ENCODE data around the gene ZC3H12D.
"Not testable (repeated sequence)": the region's sequence is repeated elsewhere in the genome, so short reads cannot be mapped to it uniquely, and the experiment has no call there.

The ZC3H12D gene

DNA sequence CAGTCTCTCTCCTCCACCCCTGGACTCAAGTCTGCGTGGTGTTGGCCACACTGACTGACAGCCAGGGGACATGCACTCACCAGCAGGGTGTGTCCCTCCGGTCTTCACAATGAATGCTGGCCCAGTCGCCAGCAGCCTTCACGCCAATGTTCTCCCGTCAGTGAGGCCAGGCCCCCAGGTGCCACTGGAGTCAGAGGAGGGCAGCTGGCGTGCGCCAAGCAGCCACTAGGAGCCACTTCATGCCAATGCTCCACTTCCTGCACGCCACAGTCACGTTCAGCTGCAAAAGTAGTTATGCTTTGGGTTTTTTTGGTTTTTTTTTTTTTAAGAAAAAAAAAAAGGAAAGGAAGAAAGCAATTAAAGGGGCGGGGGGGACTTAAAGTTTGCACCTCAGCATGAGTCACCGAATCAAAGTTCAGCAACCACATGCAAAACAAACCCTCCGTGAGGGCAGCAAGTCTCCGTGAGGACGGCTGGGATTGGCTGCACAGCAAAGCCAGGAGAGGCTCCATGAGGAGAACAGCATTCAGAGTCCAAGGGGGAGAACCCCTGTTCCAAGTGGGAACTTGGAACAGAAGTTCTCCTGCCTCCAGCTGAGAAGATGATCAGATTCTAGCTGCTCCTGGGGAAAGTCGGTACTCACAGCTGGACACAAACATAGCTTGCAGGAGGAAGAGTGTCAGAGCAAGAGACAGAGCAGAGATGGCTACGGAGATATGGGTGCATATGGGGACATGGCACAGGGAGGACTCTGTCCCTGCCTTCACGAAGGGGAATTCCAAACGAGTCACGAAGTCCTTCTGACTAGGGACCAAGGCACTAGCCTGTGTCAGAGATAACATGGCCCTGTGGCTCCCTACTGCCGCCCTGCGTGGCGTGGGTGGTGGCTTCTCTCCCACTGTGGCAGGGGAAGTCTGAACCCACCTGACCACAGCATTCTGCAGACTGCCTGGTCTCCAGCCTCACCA is at the start of gene ZC3H12D:
TSS of gene ZC3H12D (minus strand) at position 282 of the 968 bp plus-strand sequence. CDS start 10,471 bp downstream, outside the sequence.
- DNase-seq: no peak

DNA sequence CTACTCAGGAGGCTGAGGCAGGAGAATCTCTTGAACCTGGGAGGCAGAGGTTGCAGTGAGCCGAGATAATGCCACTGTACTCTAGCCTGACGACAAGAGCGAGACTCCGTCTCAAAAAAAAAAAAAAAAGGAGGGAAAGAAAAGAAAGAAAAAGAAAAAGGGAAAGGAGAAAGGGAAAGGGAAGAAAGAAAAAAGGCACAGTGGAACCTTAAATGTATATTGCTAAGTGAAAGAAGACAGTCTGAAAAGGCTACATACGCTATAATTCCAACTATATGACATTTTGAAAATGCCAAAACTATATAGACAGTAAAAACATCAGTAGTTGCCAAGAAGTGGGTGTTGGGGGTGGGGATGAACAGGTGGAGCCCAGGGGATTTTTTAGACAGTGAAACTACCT is 44.8 kb upstream of the ZC3H12D start:
- no peak for DNase-seq

DNA sequence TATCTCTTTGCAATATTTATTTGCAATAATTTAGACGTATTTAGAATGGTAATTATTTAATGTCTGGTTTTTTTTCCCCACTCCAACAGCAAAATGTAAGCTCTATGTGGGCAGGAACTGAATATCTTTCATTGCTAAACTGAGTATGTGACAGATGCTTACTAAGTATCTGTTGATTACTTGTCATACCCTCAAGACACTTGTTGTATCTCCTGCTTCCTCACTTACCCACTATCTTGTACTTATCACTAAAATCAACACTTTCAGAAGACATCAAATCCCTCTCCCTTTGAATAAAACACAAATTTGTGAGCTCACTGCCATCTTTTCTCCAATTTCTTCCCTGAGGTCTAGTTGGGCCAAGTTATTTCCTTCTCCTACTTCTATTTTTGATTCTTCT is 30.7 kb upstream of the ZC3H12D start:
- no peak for DNase-seq

DNA sequence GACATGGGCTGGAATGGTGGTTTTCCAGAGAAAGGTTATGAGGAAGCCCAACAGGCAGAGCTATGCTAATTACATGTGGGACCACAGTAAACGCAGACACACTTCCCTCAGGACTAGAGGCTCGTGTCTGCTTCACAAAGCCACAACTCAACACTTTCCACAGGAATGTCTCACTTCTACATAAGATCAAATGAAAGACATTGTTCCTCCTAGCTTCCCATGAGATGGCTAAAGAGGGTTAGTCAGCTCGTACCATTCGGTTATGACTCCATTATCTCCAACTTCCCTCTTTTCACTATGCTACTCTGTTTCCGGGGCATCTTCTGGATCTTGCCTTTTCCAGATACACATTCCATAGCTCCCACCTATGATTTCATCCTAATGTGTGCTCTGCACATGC is 29.1 kb upstream of the ZC3H12D start:
- no peak for DNase-seq

DNA sequence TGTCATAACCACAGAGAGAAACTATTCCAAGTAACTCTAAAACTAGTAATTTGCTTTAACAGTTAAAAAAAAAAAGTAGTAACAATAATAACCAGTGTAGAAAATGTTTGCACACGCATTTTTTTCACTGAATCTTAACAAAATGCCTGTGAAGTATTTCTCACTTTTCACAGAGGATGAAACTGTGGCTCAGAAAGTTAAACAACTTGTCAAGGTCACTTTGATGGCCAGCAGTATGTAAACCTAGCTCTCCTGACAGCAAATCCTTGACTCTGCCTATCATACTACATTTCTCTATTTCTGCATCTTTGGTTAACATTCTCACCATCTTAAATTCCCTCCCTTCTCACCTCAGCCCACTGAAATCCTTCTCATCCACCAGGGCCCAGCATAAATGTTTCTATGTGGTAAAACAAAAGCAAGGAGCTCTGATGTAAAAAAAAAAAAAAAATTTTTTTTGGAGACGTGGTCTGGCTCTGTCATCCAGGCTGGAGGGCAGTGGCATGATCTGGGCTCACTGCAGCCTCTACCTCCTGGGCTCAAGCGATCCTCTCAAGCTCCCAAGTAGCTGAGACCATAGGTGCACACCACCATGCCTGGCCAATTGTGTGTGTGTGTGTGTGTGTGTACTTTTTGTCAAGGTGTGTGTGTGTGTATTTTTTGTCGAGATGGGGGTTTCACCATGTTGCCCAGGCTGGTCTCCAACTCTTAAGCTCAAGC is 26.1 kb upstream of the ZC3H12D start:
- no peak for DNase-seq

DNA sequence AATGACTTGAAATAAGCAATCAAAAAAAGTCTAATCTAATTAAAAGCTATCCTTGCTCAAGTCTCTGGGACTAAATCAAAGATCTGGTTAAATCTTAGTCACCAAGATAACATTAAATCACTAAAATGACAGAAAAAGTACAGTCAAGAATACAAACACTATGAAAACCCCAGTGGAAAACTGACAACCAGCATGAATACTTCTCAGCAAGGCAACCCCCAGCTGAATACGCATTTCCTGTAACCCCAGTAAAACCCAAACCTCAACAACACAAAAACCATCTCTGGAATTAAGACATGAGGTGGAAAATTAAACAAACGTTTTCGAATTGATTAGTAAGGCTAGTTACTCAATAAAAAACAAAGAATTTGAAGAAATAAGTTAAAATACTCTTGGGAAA is 23.7 kb upstream of the ZC3H12D start:
- DNase-seq: no peak

DNA sequence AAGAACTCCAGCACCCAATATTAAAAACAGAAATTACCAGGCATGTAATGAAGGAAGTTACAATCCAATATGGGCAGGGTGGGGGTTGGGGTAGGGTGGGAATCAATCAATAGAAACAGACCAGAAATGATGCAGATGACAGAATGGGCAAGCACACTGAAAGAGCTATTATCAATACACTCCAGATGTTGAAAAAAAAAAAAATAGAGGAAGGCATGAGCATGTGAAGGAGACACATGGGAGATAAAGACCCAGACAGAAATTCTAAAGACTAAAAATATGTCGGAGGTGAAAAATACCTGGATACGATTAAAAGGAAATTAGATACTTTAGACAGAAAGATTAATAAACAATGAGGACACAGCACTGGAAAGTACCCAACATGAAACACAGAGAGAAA is 19.1 kb upstream of the ZC3H12D start:
- DNase-seq: no peak

DNA sequence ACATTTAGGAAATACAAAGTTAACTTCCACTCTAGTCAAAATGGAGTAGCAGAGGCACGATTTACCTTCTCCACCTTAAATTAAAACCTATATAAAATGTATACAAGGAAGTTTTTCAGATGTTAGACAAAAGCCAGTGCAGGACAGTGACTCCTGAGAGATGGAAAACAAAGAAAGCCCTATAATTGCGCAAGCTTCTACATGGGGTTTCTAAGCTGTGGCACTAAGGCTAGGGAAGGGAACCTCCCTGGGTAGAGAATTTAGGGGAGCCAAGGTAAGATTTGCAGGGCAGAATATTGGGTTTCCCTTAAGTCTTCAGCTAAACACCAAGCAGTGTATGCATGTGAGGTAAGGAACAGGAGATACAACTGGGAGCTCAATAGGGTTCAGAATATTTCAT is 18.5 kb upstream of the ZC3H12D start:
- no peak for DNase-seq

DNA sequence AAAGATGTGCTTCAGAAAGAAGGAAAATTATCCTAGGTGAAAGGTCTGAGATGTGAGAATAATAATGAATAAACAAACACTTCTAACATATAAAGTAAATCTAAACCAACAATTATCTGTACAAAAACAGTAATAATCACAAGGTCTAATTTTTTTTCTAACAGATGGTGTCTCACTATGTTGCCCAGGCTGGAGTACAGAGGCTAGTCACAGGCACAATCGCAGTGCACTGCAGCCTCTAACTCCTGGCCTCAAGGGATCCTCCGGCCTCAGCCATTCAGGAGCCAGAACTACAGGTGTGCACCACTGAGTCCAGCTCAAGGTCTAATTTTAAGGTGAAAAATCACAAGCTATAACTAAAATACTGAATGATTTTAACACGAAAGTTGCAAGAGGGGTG is 17.0 kb upstream of the ZC3H12D start:
- DNase-seq: no peak

DNA sequence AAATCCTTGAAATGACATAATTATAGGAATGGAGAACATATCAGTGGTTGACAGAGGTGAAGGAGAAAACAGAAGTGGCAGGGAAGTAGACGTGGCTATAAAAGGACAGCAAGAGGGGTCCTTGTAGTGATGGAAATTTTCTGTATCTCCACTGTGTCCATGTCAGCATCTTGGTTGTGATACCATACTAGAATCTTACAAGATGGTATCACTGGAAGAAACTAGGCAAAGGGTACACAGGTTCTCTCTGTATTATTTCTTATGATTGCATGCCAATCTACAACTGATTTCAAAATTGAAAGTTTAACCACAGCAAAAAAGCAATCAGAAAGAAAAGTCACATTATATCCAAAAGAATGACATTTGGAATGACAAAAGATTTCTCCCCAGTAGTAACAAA is 16.4 kb upstream of the ZC3H12D start:
- no peak for DNase-seq

DNA sequence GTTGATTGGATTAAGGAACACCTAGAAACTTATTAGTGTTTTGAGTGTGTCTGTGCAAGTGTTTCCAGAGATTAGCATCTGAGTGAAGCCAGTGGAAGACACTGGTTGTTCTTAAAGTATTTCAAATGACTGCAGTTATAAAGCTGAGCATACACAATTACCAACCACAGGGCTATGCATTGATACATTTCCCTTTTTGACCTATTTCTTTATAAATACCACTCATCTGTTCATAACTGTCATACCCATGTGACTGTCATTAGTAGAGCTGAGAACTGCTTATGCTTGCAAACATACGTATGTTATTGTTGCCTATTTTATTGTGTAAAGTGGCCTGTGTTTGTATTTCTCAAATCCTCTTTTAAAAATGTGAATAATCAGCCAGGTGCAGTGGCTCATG is 15.3 kb upstream of the ZC3H12D start:
- no peak for DNase-seq

DNA sequence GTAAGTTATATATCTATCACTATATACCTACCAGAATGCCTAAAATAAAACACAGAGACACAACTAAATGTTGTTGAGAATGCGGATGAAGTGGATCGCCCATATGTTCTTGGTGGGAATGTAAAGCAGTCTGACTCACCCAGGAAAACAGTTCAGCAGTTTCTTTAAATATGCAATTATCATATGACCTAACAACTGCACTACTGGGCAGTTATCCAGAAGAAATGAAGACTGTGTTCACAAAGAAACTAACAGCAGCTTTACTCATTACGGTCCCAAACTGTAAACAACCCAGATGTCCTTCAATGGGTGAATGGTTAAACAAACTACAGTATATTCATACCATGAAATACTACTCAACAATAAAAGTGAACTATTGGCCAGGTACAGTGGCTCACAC is 14.3 kb upstream of the ZC3H12D start:
- DNase-seq: no peak

DNA sequence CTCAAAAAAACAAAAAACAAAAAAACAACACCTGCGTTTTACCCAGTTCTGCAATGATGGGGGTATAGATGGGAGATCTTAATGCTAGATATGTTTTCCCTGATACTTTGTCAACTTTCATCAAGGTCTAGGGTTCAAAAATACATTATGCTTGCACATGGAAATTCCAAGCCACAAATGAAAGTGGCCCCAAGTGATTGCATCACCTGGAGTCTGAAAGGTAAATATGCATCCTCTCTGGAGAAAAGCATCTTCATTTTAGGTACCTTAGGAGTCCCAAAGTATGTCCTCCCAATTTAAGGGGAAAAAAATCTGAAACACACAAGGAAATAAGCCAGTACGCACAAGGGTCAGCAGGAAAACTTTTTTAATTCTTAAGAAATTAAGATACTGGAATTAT is 12.6 kb upstream of the ZC3H12D start:
- no peak for DNase-seq

DNA sequence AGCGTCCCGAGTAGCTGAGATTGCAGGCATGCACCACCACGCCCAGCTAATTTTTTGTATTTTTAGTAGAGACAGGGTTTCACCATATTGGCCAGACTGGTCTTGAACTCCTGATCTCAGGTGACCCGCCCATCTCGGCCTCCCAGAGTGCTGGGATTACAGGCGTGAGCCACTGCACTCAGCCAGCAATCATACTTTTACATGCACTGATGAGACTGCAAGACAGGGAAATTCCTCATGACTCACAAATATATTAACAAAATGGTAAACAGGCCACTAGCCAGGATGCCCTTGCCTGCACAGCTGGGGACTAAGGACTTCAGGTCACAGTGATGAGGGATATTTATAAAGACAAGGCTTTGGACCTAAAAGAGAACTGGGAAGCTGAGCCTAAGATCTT is 11.8 kb upstream of the ZC3H12D start:
- DNase-seq: not testable (repeated sequence)

DNA sequence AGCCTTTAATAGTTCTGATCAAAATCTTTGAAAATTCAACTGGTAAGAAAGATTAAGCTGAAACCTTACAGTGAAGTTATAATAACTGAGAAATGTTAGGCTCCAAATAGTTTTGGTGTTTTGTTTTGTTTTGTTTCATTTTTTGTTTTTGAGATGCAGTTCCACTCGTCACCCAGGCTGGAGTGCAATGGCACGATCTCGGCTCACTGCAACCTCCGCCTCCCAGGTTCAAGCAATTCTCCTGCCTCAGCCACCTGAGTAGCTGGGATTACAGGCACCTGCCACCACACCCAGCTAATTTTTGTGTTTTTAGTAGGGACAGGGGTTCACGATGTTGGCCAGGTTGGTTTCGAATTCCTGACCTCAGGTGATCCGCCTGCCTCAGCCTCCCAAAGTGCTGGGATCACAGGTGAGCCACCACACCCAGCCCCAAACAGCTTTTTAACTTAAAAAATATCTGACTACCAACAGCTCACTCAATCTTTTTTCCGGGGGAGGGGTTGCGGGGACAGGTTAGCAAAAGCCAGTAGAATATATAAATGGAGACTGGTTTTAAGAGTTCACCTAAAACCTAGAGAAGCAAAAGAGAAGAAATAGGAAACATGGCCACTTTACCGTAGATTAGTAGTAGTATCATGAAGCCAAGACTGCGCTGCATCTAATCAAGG is 10.7 kb upstream of the ZC3H12D start:
- DNase-seq: not testable (repeated sequence)

DNA sequence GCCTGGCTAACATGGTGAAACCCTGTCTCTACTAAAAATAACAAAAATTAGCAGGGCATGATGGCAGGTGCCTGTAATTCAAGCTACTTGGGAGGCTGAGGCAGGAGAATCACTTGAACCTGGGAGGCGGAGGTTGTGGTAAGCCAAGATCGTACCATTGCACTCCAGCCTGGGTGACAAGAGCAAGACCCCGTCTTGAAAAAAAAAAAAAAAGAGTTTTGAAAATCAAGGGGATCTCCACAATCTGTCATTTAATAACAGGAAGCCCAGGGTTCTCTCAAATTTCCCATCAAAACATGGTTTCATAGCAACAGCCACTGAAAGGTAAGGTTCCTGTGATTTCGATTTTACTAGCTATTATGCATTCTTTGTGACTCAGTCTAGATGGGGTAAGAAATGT is 10.0 kb upstream of the ZC3H12D start:
- not testable (repeated sequence) for DNase-seq

DNA sequence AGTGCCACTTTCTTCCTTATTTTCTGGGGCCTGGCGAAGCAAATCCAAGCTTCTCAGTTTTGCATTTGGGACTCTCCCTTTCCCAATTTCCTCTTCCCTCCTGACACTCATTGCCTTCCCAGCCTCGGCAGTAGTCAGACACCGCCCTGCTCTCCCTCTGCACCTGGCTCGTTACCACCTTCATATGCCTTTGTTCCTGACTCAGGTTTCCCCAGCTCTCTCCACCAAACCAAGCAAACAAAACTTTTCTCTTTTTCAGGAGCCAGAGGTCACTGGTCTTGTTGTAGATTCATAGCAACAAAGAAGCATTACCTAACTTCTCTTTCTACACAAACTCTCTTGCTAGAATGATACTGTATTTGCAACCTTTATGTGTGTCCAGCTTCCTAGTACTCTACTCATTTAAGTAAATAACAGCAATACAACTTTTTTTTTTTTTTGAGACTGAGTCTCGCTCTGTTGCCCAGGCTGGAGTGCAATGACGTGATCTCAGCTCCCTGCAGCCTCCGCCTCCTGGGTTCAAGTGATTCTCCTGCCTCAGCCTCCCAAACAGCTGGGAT is 9.0 kb upstream of the ZC3H12D start:
- DNase-seq: no peak

DNA sequence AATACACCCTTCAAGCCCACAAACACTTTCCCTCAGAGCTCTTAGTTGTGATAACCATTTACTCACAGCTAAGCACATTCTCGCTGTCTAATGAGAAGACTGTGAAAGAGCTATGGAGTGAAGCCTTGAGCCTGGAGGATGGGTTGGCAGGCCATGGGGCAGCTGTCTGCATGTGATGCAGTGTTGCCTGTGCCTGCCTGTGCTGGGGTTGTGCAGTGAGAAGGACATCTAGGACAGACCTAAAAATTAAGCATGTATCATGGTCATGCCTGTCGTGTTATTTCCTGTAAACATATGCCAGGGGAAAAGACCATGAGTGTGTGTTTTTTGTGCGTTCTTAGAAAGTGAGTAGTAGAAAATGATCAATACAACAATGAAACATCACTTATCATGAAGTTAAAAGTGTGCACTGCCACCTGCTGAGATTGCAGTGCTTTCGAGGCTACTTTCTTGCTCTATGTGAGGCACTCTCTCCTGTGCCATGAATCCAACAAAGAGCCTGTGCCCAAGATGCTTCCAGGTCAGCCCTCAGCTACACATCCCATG is 8.1 kb upstream of the ZC3H12D start:
- DNase-seq: no peak

DNA sequence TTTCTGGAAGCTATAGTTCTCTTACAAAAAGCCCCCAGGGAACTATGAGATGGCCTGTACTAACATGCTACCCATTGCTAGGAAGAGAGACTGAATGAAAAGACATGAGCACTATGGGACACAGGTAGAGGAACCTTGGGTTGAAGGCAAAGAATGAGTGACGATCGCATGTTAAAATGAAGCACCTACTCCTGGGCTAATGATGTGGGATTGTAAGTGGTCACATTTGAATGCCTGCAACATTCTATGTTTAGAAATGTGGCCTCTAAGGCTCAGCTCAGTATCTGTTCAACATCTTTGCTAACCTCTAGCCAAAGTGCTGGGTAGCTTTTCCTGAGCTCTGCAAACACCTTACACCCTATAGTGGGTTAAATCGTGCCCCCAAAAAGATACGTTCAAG is 5.2 kb upstream of the ZC3H12D start:
- DNase-seq: no peak

DNA sequence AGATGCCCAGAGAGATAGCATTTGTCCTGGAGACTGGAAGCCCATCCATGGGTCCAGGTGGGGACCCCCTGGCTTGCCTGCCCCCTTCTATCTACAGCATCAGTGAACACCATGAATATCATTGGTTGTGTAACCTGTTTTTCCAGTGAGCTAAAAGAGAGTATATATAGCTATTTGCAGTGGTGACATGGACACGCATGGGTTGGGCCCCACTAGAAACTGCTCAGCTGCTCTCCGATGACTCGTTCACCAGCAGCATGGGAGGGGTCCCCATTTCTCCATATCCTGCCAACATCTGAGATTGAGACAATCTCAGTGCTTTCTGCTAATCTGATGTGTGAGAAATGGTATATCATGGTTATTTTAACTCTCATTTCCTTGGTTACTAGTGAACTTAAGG is 4.0 kb upstream of the ZC3H12D start:
- no peak for DNase-seq

DNA sequence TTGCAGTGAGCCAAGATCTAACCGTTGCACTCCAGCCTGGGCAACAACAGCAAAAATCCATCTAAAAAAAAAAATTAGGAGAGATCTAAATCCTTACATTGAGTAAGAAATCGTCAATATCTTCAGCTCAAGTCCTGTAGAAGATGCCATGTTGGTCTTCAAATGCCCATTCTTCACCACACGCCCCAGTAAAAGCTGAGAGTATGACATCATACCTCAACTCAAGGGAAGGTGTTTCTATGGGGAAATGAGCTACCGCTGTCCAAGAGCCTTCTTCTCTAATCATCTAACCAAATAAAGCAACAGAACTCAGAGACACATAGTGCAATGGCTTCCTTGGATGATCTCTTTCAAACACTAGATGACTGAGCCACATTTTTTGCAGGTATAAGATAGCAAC is 2.5 kb upstream of the ZC3H12D start:
- DNase-seq: no peak

Data from nucleus accumbens (tissue), 56 donors.